GM10248 (cell line): ENCODE data around the gene ATPAF2.

Experiments used
- CTCF ChIA-PET: fragments of 300-600 bp; sonication (Branson Sonifier 250); formaldehyde crosslinking; extraction: SDS; loops from one replicate; lab custom pipeline; 2021; ENCODE audit warnings: antibody characterized with exemption; lab: Yijun Ruan, JAX
- POLR2A ChIA-PET: fragments of 350-650 bp; sonication (Branson Sonifier 250); formaldehyde crosslinking; extraction: SDS; loops from one replicate; lab custom pipeline; 2020; ENCODE audit warnings: antibody characterized with exemption; lab: Yijun Ruan, JAX
- DNase-seq: peaks from one replicate; pipeline ENCODE4 v3.0.0; 2012; ENCODE audit errors: extremely low spot score
- TF ChIP-seq, protein P1 (sequence below): IDR thresholded peaks from 2 replicates; pipeline ENCODE4 v1.5.1; 2012; ENCODE audit warnings: mild to moderate bottlenecking, low read depth; ENCODE audit errors: extremely low read depth, missing control alignments, control extremely low read depth

ATPAF2 gene

DNA sequence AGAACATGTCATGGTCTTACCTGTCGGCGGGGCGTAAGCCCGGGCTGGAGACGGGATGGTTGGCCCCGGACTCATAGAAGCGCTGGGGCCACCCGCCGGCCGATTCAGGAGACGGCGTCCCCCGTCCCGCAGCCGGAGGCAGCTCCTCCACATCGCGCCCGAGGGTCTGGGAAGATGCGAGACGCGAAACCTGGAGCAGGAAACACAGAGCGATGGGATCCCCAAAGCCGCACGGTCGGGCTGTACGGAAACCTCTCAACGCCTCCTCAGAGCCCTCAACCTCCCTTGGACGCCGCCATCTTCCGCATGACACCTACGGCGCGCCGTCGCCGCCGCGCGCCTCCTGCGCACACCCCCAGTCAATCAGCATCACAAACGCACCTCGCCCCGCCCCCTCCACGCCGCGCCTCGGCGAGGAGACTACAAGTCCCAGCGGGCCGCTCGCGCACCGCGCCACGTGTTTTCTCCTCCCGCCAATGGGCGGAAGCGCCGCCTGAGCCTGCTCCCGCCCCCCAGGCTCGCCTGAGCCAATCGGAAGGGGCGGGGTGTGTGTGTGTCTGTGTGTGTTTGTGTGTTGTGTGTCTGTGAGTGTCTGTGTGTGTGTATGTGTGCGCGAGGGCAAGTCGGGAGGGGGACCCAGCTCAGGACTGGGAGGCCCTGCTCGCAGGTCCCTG lies at the start of gene ATPAF2, which contains the start of gene GID4:
TSS of gene ATPAF2 (minus strand) at position 308 of the 674 bp plus-strand sequence. CDS start at position 153, 155 bp downstream.
TSS of gene GID4 (plus strand) at position 548 of the 674 bp plus-strand sequence. CDS start at position 605, 57 bp downstream.
- CTCF ChIA-PET: interaction anchor here (0.7 to 1.5 kb wide), 2 partner anchors 10 to 168 kb away, joined by 3 read pairs; no protein-coding TSS in a partner anchor
- DNase-seq: peak; percentile 99
- POLR2A ChIA-PET: no interaction called here
- TF ChIP-seq, protein P1, sequence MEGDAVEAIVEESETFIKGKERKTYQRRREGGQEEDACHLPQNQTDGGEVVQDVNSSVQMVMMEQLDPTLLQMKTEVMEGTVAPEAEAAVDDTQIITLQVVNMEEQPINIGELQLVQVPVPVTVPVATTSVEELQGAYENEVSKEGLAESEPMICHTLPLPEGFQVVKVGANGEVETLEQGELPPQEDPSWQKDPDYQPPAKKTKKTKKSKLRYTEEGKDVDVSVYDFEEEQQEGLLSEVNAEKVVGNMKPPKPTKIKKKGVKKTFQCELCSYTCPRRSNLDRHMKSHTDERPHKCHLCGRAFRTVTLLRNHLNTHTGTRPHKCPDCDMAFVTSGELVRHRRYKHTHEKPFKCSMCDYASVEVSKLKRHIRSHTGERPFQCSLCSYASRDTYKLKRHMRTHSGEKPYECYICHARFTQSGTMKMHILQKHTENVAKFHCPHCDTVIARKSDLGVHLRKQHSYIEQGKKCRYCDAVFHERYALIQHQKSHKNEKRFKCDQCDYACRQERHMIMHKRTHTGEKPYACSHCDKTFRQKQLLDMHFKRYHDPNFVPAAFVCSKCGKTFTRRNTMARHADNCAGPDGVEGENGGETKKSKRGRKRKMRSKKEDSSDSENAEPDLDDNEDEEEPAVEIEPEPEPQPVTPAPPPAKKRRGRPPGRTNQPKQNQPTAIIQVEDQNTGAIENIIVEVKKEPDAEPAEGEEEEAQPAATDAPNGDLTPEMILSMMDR: no peak

DNA sequence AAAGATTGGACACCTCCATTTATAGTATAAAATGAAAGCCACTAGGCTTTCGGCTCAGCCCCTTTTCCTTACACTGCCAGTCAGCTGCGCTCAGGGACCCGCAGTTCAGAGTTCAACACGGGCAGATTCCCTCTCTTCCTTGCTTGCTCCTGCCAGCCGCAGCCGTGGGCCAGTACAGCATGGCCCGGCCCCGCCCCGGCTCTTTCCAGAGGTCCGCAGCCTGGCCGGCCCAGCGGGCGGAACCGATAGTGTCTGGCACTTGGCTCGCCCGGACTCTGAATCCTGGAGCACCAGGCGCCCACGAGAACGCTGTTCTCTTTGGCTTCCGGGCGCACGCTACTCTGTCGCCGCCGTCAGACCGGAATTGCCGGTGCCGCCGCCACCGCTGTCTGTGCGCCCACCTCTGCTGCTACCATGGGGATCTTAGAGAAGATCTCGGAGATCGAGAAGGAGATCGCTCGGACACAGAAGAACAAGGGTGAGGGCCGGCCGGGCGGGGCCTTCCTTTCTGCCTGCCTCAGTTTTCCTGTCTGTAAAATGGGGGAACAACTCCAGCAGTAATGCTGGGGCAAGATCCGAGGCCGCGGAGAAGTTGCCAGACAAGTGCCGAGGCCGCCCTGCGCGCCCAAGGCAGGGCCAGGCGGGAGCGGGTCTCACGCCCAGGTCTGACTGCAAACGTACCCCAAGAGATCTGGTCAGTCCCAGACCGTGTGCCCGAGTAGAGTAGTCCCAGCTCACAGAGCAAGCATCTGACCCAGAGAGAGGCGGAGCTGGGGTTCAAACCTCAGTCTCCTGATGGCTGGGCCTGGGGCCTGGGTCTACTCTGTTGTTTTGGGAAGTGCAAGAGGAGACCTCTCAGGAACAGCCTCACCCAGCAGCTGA lies 48.9 kb upstream of the ATPAF2 start, which contains the start of gene DRG2:
TSS of gene DRG2 (plus strand) at position 339 of the 882 bp plus-strand sequence. CDS start at position 415, 76 bp downstream.
- TF ChIP-seq, protein P1: no peak
- DNase-seq: peak; percentile 95
- CTCF ChIA-PET: interaction anchor here (1.3 kb wide), 1 partner anchor 11 kb away, joined by 3 read pairs; no protein-coding TSS in a partner anchor
- POLR2A ChIA-PET: interaction anchor here (1.0 kb wide), 1 partner anchor 101 kb away, joined by 3 read pairs; no protein-coding TSS in a partner anchor

DNA sequence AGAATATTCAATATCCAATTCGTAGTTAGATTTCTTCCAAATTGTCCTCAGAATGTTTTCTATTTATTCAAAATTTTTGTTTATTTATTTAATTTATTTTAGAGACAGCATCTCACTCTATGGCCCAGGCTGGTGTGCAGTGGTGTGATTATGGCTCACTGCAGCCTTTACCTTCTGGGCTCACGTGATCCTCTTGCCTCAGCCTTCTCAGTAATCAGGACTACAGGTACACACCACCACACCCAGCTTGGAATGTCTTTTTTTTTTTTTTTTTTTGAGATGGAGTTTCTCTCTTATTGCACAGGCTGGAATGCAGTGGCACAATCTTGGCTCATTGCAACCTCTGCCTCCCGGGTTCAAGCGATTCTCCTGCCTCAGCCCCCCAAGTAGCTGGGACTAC lies 45.3 kb upstream of the ATPAF2 start:
- no peak for DNase-seq
- TF ChIP-seq, protein P1: no peak
- ChIA-PET CTCF (no interaction called here), POLR2A (no interaction called here)

DNA sequence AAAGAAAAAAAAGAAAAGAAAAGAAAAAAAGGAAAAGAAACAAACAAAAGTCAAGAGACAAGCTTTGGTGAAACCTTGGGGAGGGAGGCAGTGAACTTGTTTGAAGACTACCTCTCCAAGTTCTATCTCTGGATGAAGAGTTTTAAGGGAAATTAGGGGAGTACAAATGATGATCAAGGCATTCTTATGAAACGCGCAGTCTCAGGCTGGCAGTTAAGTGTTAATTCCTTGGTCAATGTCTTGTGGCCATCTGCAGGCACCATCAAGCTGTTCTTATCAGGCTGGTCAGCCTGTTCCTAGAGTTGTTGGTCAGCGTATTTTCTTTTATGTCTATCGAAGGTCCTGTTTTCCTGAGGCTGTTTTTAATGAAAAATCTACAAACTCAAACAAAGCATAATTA lies 40.6 kb upstream of the ATPAF2 start:
- DNase-seq: no peak
- CTCF ChIA-PET: interaction anchor here (0.8 to 1.7 kb wide), 2 partner anchors 9 to 11 kb away, joined by 3 to 5 read pairs; no protein-coding TSS in a partner anchor
- TF ChIP-seq, protein P1: no peak
- POLR2A ChIA-PET: no interaction called here

DNA sequence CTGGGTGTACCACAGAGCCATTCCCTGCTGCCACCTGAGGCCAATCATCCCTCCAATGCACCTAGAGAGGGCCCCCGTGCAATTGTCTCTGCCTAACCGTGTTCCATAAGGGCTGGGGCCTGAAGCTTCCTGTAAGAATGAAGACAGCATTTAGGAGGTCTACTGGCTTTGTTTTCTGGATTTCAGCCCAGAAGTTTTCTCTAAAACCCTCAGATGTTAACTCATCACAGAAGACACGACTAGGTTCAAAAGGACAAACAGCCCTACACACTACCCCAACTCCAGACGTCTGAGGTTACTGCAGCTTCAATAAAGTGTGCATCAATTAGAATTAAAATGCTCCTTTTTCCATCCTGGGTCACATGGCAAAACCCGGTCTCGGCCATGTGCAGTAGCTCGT lies 38.0 kb upstream of the ATPAF2 start:
- TF ChIP-seq, protein P1: no peak
- DNase-seq: no peak
- POLR2A ChIA-PET: no interaction called here
- CTCF ChIA-PET: interaction anchor here (0.6 to 1.3 kb wide), 2 partner anchors 10 to 24 kb away, joined by 3 read pairs; no protein-coding TSS in a partner anchor
